Neural cell (in vitro differentiated cells): ENCODE results near the gene ZNRF1.

ENCODE experiments used
- EP300 ChIP-seq: fragments of 450-650 bp; conservative IDR thresholded peaks from 2 replicates; pipeline ENCODE4 v1.6.1; 2014; ENCODE audit warnings: antibody characterized with exemption, mild to moderate bottlenecking, moderate library complexity; ENCODE audit not compliant: poor library complexity, severe bottlenecking
- POLR2AphosphoS5 ChIP-seq: IDR thresholded peaks from 2 replicates; pipeline ENCODE4 v1.6.1; 2012
- RAD21 ChIP-seq: fragments of 450-650 bp; conservative IDR thresholded peaks from 2 replicates; pipeline ENCODE4 v1.6.1; 2014; ENCODE audit warnings: antibody characterized with exemption, mild to moderate bottlenecking, moderate library complexity
- SMC3 ChIP-seq: fragments of 450-650 bp; conservative IDR thresholded peaks from 2 replicates; pipeline ENCODE4 v1.6.1; 2014; ENCODE audit warnings: antibody characterized with exemption, mild to moderate bottlenecking, moderate library complexity; ENCODE audit not compliant: poor library complexity
- TAF1 ChIP-seq: IDR thresholded peaks from 2 replicates; pipeline ENCODE4 v1.6.1; 2012; ENCODE audit warnings: low read depth
- TF ChIP-seq, protein P1 (sequence below): fragments of 450-650 bp; IDR thresholded peaks from 2 replicates; pipeline ENCODE4 v1.5.1; 2014; ENCODE audit warnings: antibody characterized with exemption, mild to moderate bottlenecking, moderate library complexity; ENCODE audit not compliant: poor library complexity, severe bottlenecking
- TF ChIP-seq, protein P2 (sequence below): IDR thresholded peaks from 2 replicates; pipeline ENCODE4 v1.6.1; 2012; ENCODE audit warnings: borderline replicate concordance

DNA sequence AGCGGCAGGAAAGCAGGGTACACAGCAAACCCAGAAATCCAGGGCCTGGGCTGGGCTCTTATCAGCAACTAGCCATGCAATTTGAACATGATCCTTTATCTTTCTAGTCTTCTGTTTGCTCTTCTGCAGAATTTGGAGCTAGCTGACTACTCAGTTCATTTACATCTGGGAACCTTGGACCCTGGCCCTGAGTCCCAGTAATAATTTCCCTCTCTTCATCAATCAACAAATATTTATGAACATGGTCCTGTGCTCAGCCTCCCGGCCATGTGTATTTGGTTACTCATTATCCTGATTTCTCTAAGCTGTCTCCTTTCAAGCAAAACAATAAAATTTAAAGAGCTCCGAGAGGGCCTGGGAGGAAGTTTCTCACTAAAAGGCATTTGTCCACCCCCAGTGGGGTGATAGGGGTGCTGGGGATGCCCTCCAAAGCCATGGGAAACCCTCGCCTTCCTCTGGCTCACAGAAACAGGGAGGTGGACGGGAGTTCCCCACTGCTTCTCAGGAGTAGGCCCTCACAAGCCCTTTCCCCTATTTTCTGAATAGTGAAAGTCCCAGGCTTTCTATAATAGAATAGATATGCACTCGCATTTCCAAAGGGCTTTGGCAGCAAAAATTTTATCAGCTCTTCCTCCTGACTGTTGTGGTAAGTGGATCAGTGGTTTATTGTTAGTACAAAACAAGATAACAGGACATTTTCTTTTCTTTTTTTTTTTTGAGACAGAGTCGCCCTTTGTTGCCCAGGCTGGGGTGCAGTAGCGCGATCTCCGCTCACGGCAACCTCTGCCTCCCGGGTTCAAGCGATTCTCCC, 7.0 kb upstream of the ZNRF1 start:
- TF ChIP-seq TAF1 (no peak), SMC3 (no peak), POLR2AphosphoS5 (no peak), EP300 (no peak), RAD21 (no peak)
- TF ChIP-seq, protein P1, sequence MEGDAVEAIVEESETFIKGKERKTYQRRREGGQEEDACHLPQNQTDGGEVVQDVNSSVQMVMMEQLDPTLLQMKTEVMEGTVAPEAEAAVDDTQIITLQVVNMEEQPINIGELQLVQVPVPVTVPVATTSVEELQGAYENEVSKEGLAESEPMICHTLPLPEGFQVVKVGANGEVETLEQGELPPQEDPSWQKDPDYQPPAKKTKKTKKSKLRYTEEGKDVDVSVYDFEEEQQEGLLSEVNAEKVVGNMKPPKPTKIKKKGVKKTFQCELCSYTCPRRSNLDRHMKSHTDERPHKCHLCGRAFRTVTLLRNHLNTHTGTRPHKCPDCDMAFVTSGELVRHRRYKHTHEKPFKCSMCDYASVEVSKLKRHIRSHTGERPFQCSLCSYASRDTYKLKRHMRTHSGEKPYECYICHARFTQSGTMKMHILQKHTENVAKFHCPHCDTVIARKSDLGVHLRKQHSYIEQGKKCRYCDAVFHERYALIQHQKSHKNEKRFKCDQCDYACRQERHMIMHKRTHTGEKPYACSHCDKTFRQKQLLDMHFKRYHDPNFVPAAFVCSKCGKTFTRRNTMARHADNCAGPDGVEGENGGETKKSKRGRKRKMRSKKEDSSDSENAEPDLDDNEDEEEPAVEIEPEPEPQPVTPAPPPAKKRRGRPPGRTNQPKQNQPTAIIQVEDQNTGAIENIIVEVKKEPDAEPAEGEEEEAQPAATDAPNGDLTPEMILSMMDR, result no peak
- TF ChIP-seq, protein P2, sequence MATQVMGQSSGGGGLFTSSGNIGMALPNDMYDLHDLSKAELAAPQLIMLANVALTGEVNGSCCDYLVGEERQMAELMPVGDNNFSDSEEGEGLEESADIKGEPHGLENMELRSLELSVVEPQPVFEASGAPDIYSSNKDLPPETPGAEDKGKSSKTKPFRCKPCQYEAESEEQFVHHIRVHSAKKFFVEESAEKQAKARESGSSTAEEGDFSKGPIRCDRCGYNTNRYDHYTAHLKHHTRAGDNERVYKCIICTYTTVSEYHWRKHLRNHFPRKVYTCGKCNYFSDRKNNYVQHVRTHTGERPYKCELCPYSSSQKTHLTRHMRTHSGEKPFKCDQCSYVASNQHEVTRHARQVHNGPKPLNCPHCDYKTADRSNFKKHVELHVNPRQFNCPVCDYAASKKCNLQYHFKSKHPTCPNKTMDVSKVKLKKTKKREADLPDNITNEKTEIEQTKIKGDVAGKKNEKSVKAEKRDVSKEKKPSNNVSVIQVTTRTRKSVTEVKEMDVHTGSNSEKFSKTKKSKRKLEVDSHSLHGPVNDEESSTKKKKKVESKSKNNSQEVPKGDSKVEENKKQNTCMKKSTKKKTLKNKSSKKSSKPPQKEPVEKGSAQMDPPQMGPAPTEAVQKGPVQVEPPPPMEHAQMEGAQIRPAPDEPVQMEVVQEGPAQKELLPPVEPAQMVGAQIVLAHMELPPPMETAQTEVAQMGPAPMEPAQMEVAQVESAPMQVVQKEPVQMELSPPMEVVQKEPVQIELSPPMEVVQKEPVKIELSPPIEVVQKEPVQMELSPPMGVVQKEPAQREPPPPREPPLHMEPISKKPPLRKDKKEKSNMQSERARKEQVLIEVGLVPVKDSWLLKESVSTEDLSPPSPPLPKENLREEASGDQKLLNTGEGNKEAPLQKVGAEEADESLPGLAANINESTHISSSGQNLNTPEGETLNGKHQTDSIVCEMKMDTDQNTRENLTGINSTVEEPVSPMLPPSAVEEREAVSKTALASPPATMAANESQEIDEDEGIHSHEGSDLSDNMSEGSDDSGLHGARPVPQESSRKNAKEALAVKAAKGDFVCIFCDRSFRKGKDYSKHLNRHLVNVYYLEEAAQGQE, result no peak
